CD4-positive, alpha-beta T cell (primary cell): ENCODE data around the gene FAM228A. TPM values are rescaled to one million over a fixed set of nuclear protein-coding genes. Genes with fewer than 3 reads are reported as not detected.

Source experiments
- ATAC-seq: fragments of 200-7000 bp; cut with Tn5 transposase; one replicate; pipeline ENCODE4 v1.10.0; 2022; ENCODE audit warnings: mild to moderate bottlenecking; ENCODE audit not compliant: poor library complexity
- CTCF ChIA-PET: fragments of 350-600 bp; sonication (Branson Sonifier 250); formaldehyde crosslinking; loops from one replicate; lab custom pipeline; 2021; ENCODE audit warnings: antibody characterized with exemption, inconsistent platforms; lab: Charles Lee
- POLR2A ChIA-PET: fragments of 350-600 bp; sonication (Branson Sonifier 250); formaldehyde crosslinking; loops from one replicate; lab custom pipeline; 2021; ENCODE audit warnings: antibody characterized with exemption, inconsistent platforms; lab: Charles Lee
- DNase-seq, 14 experiments: peaks; one replicate each; pipeline ENCODE4 v3.0.0-alpha.2; 2013 to 2020; ENCODE audit warnings: mixed read lengths in 2 of 14
- H3K27ac ChIP-seq, 2 donors: one replicate each; pipeline versions ENCODE4 v1.5.1 to v1.7.0; 2013; ENCODE audit warnings: low read length in 2 of 2, low read depth in 1 of 2, mild to moderate bottlenecking in 1 of 2
- H3K27me3 ChIP-seq, 2 experiments: 1 replicate in 1 of 2; 2 replicates in 1 of 2; pipeline versions ENCODE4 v1.6.1 to v1.7.0; 2013; ENCODE audit warnings: low read length in 2 of 2, control low read depth in 1 of 2, mild to moderate bottlenecking in 1 of 2, moderate library complexity in 1 of 2; ENCODE audit not compliant: insufficient read depth in 2 of 2, control insufficient read depth in 1 of 2
- H3K36me3 ChIP-seq: one replicate; pipeline ENCODE4 v1.6.1; 2013; ENCODE audit warnings: low read length, control low read depth; ENCODE audit not compliant: insufficient read depth
- H3K4me1 ChIP-seq: one replicate; pipeline ENCODE4 v1.6.1; 2013; ENCODE audit warnings: low read length, control low read depth; ENCODE audit not compliant: insufficient read depth
- H3K4me3 ChIP-seq: one replicate; pipeline ENCODE4 v1.5.1; 2013; ENCODE audit warnings: mild to moderate bottlenecking, low read length, moderate library complexity
- H3K9me3 ChIP-seq, 2 experiments: 1 replicate in 1 of 2; 2 replicates in 1 of 2; pipeline versions ENCODE4 v1.6.1 to v1.7.0; 2013; ENCODE audit warnings: low read length in 2 of 2, mild to moderate bottlenecking in 2 of 2, control low read depth in 1 of 2, moderate library complexity in 1 of 2; ENCODE audit not compliant: control insufficient read depth in 1 of 2, insufficient read depth in 1 of 2
- H3K27ac Mint-ChIP-seq: one replicate; pipeline ENCODE4 v1.8.0; 2020; ENCODE audit warnings: mixed read lengths
- H3K27me3 Mint-ChIP-seq: one replicate; pipeline ENCODE4 v1.8.0; 2021; ENCODE audit warnings: mixed read lengths
- H3K36me3 Mint-ChIP-seq: one replicate; pipeline ENCODE4 v1.8.0; 2021; ENCODE audit warnings: low read depth, mixed read lengths
- H3K4me1 Mint-ChIP-seq: one replicate; pipeline ENCODE4 v1.8.0; 2021; ENCODE audit warnings: low read depth, mixed read lengths
- H3K4me3 Mint-ChIP-seq: one replicate; pipeline ENCODE4 v1.8.0; 2020; ENCODE audit warnings: mild to moderate bottlenecking, mixed read lengths
- H3K9me3 Mint-ChIP-seq: one replicate; pipeline ENCODE4 v1.8.0; 2020; ENCODE audit warnings: mixed read lengths
- intact Hi-C, 2 experiments: fragments of 100-400 bp; cut with DNase I in 1 of 2; cut with micrococcal nuclease in 1 of 2; formaldehyde crosslinking; loops; one replicate each; pipeline versions ENCODE4 v1.15.1 to v1.9.0; 2023 to 2025; cut with DNase I, micrococcal nuclease
- total RNA-seq, 174 experiments: library from RNA in 2 of 174; stranded (reverse) in 2 of 174; gene quantifications; one replicate each; pipeline ENCODE4 v1.2.3 and lab custom pipeline; 2021 to 2026
- TF ChIP-seq, protein P1 (sequence below): fragments of 200-600 bp; IDR thresholded peaks from one replicate; pipeline ENCODE4 v1.8.0; 2022; ENCODE audit warnings: antibody characterized with exemption, mild to moderate bottlenecking

The FAM228A gene
- total RNA-seq, 2 experiments from 2014 or later, result 0.20 to 0.22 TPM

- DNase-seq (no peak), ATAC-seq (no peak)
- Mint-ChIP-seq H3K4me1 (no peaks in the 10 kb centered on the region), H3K36me3 (peaks cover 43% of the 10 kb centered on the region), H3K27ac (no peak overlapping the region), H3K27me3 (no peaks in the 10 kb centered on the region), H3K4me3 (no peak overlapping the region), H3K9me3 (no peaks in the 10 kb centered on the region)
- TF ChIP-seq, protein P1, sequence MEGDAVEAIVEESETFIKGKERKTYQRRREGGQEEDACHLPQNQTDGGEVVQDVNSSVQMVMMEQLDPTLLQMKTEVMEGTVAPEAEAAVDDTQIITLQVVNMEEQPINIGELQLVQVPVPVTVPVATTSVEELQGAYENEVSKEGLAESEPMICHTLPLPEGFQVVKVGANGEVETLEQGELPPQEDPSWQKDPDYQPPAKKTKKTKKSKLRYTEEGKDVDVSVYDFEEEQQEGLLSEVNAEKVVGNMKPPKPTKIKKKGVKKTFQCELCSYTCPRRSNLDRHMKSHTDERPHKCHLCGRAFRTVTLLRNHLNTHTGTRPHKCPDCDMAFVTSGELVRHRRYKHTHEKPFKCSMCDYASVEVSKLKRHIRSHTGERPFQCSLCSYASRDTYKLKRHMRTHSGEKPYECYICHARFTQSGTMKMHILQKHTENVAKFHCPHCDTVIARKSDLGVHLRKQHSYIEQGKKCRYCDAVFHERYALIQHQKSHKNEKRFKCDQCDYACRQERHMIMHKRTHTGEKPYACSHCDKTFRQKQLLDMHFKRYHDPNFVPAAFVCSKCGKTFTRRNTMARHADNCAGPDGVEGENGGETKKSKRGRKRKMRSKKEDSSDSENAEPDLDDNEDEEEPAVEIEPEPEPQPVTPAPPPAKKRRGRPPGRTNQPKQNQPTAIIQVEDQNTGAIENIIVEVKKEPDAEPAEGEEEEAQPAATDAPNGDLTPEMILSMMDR, result no peak
- Histone ChIP-seq H3K36me3 (peaks cover 19% of the 10 kb centered on the region), H3K9me3 (no peaks in the 10 kb centered on the region), H3K4me3 (no peak overlapping the region), H3K4me1 (no peaks in the 10 kb centered on the region), H3K27ac (no peak overlapping the region), H3K27me3 (no peaks in the 10 kb centered on the region)
- CTCF ChIA-PET, result no interaction called here
- POLR2A ChIA-PET, result no interaction called here
- intact Hi-C loops, result no loop called here
Observed at GRCh38 chr2:24233321-24233720, 58.5 kb downstream of the FAM228A start.

DNA sequence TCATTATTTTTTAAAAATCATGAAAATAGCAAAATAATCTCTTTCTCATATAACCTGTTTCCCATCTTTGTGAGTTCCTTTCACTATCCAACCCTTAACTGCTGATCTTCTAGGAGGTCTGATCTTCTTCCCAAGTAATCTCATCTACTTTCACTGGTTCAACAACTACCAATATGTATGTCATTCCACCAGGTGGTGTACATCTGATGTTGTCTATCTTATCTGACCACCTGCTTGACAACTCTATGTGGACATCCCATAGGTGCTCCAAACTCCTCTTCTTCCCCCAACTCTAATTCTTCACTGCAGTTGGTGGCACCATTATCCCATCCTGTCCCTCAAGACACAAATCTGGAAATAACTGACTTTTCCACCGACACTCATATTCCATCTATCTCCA is 62.5 kb downstream of the FAM228A start:
- DNase-seq (peak in 1 of 14 experiments; percentile 13), ATAC-seq (no peak)
- H3K4me3 ChIP-seq, result no peak overlapping the region
- peaks cover 59% of the 10 kb centered on the region for H3K36me3 Mint-ChIP-seq
- H3K9me3 ChIP-seq, result no peaks in the 10 kb centered on the region
- no peaks in the 10 kb centered on the region for H3K27me3 Mint-ChIP-seq
- ChIA-PET CTCF (no interaction called here), POLR2A (no interaction called here)
- no peak overlapping the region for H3K27ac ChIP-seq
- no peaks in the 10 kb centered on the region for H3K4me1 ChIP-seq
- H3K4me3 Mint-ChIP-seq, result no peak overlapping the region
- TF ChIP-seq, protein P1, result no peak
- no peaks in the 10 kb centered on the region for H3K4me1 Mint-ChIP-seq
- intact Hi-C loops, result no loop called here
- no peak overlapping the region for H3K27ac Mint-ChIP-seq
- H3K27me3 ChIP-seq, result no peaks in the 10 kb centered on the region
- H3K9me3 Mint-ChIP-seq, result no peaks in the 10 kb centered on the region
- peaks cover 18% of the 10 kb centered on the region for H3K36me3 ChIP-seq

DNA sequence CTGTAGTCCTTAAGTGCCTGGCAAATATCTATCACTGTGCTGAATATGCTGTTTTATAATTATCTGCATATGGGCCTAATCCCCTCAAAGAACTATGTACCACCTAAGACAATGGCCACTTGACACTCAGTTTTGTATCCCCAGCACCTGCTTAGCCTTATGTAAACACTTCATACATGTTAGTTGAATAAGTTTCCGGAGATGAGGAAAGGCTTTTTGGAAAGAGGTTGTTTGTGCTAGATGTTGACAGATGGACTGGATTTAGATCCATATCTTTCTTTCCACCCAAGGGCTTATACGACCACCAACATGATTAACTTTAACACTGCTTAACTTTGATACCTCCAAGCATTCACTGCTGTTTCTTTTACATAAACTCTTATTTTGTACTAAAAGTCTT is 63.3 kb downstream of the FAM228A start:
- Histone ChIP-seq H3K4me3 (no peak overlapping the region), H3K4me1 (no peaks in the 10 kb centered on the region), H3K36me3 (peaks cover 19% of the 10 kb centered on the region), H3K27ac (no peak overlapping the region), H3K27me3 (no peaks in the 10 kb centered on the region), H3K9me3 (no peaks in the 10 kb centered on the region)
- intact Hi-C loops, result no loop called here
- no peak for DNase-seq
- Mint-ChIP-seq H3K4me1 (no peaks in the 10 kb centered on the region), H3K9me3 (no peaks in the 10 kb centered on the region), H3K4me3 (no peak overlapping the region), H3K27ac (no peak overlapping the region), H3K27me3 (no peaks in the 10 kb centered on the region), H3K36me3 (peaks cover 67% of the 10 kb centered on the region)
- ATAC-seq, result no peak
- ChIA-PET CTCF (no interaction called here), POLR2A (no interaction called here)
- TF ChIP-seq, protein P1, result no peak
